HG02588 (cell line): ENCODE data around the gene GTF2F2.
"Not testable (repeated sequence)": the region's sequence is repeated elsewhere in the genome, so short reads cannot be mapped to it uniquely, and the experiment has no call there.

Experiments
- ATAC-seq: cut with Tn5 transposase; IDR thresholded peaks from one replicate; pipeline ENCODE4 v1.9.1; 2021; ENCODE audit warnings: mild to moderate bottlenecking, moderate library complexity; ENCODE audit not compliant: unreplicated experiment

Gene GTF2F2

GRCh38 chr13:45244736-45245135 is 124.4 kb downstream of the GTF2F2 start:
- ATAC-seq: not testable (repeated sequence)

- no peak for ATAC-seq
Measured at GRCh38 chr13:45249662-45250061, 129.4 kb downstream of the GTF2F2 start.

- ATAC-seq: no peak
Measured at GRCh38 chr13:45254396-45254795, 134.1 kb downstream of the GTF2F2 start.

GRCh38 chr13:45255247-45255987 is 135.1 kb downstream of the GTF2F2 start:
- ATAC-seq: no peak

- ATAC-seq: no peak
Measured at GRCh38 chr13:45256254-45256653, 135.9 kb downstream of the GTF2F2 start.

GRCh38 chr13:45257638-45258333 is 137.5 kb downstream of the GTF2F2 start:
- ATAC-seq: no peak

GRCh38 chr13:45258334-45258675 is 138.0 kb downstream of the GTF2F2 start:
- no peak for ATAC-seq

GRCh38 chr13:45267215-45267614 is 146.9 kb downstream of the GTF2F2 start:
- ATAC-seq: no peak

GRCh38 chr13:45269204-45269603 is 148.9 kb downstream of the GTF2F2 start:
- ATAC-seq: no peak

- no peak for ATAC-seq
Measured at GRCh38 chr13:45276913-45277312, 156.6 kb downstream of the GTF2F2 start.

- no peak for ATAC-seq
Measured at GRCh38 chr13:45278096-45278645, 157.9 kb downstream of the GTF2F2 start.

- ATAC-seq: no peak
Measured at GRCh38 chr13:45280011-45280410, 159.7 kb downstream of the GTF2F2 start.

- ATAC-seq: peak; percentile 74
Measured at GRCh38 chr13:45280751-45281634, 160.7 kb downstream of the GTF2F2 start.

- ATAC-seq: no peak
Measured at GRCh38 chr13:45282994-45283393, 162.7 kb downstream of the GTF2F2 start.

- no peak for ATAC-seq
Measured at GRCh38 chr13:45289936-45290563, 169.7 kb downstream of the GTF2F2 start.

- ATAC-seq: no peak
Measured at GRCh38 chr13:45292176-45292575, 171.9 kb downstream of the GTF2F2 start.

GRCh38 chr13:45295536-45295935 is 175.2 kb downstream of the GTF2F2 start:
- no peak for ATAC-seq

- no peak for ATAC-seq
Measured at GRCh38 chr13:45296259-45296658, 175.9 kb downstream of the GTF2F2 start.

- no peak for ATAC-seq
Measured at GRCh38 chr13:45297456-45298205, 177.3 kb downstream of the GTF2F2 start.

GRCh38 chr13:45298206-45298505 is 177.8 kb downstream of the GTF2F2 start:
- no peak for ATAC-seq
